ENCODE results near the gene WBP1. TPM values are rescaled to one million over a fixed set of nuclear protein-coding genes. Genes with fewer than 3 reads are reported as not detected.

The WBP1 gene
- total RNA-seq, 1 experiment from 2014 or later: 67.6 TPM

GRCh38 chr2:74481961-74482800, 23.9 kb downstream of the WBP1 start:
- TSS peak; percentile 90 for BruUV-seq (replicated peaks)
- ATAC-seq (peak; percentile 72), DNase-seq (ENCODE audit: low read depth, low spot score) (no peak)
- Histone ChIP-seq H3K9me3 (ENCODE audit: control insufficient read depth, insufficient read depth, low read depth, low read length) (no peaks in the 10 kb centered on the region), H3K36me3 (ENCODE audit: control insufficient read depth, insufficient read depth, low read length) (peaks cover 3% of the 10 kb centered on the region; the same call in 1 of the 2 replicates), H3K4me3 (ENCODE audit: low read depth in 2 of 2, low read length in 2 of 2) (peak overlapping the region; percentile 84 to 99), H3K27me3 (ENCODE audit: control insufficient read depth, insufficient read depth, low read length) (no peaks in the 10 kb centered on the region), H3K27ac (ENCODE audit: low read length) (peak overlapping the region; percentile 99), H3K4me1 (ENCODE audit: control insufficient read depth, insufficient read depth, low read length) (peaks cover 16% of the 10 kb centered on the region)
- intact Hi-C loops (cut with micrococcal nuclease; ENCODE audit: unreplicated experiment) (loop anchor here (2.0 to 5.0 kb wide), 2 partner anchors 49 to 105 kb away; no protein-coding TSS in a partner anchor), in situ Hi-C loops (cut with HindIII; ENCODE audit: low pct_unique_long_range_greater_than_20kb, low sequenced_read_pairs) (no loop called here)
- CTCF ChIA-PET: interaction anchor here (0.6 to 2.3 kb wide), 4 partner anchors 9 to 106 kb away, joined by 5 to 9 read pairs (median 6); partner anchors contain the start of gene MRPL53
- no peak for TF ChIP-seq SIN3A (IDR thresholded peaks at IDR 0.05; ENCODE audit: borderline replicate concordance, insufficient read depth, low read depth, low read length)
- no peak for TF ChIP-seq TCF7L2 (IDR thresholded peaks at IDR 0.05; ENCODE audit: low read depth, low read length)
- TF ChIP-seq REST (IDR thresholded peaks at IDR 0.05; ENCODE audit: insufficient read depth in 1 of 2, low read depth in 2 of 2, low read length in 1 of 2): no peak
- no peak for TF ChIP-seq POLR2AphosphoS5 (IDR thresholded peaks at IDR 0.05; ENCODE audit: low read depth, low read length)
- no peak for TF ChIP-seq CTCF (IDR thresholded peaks at IDR 0.05)
- POLR2A ChIA-PET: no interaction called here

- TSS peak; percentile 99 for BruUV-seq (replicated peaks)
- peak within 1 kb of the TSS; percentile 99 for H3K27ac ChIP-seq (ENCODE audit: low read length)
- H3K36me3 ChIP-seq (ENCODE audit: control insufficient read depth, insufficient read depth, low read length): peaks cover 3% of the 10 kb centered on the region
- H3K4me1 ChIP-seq (ENCODE audit: control insufficient read depth, insufficient read depth, low read length): peaks cover 16% of the 10 kb centered on the region
- intact Hi-C loops (cut with micrococcal nuclease; ENCODE audit: unreplicated experiment) (loop anchor here (2.0 to 5.0 kb wide), 2 partner anchors 48 to 104 kb away; no protein-coding TSS in a partner anchor), in situ Hi-C loops (cut with HindIII; ENCODE audit: low pct_unique_long_range_greater_than_20kb, low sequenced_read_pairs) (no loop called here)
- TF ChIP-seq POLR2AphosphoS5 (IDR thresholded peaks at IDR 0.05; ENCODE audit: low read depth, low read length) (peak; percentile 98), TCF7L2 (IDR thresholded peaks at IDR 0.05; ENCODE audit: low read depth, low read length) (no peak), SIN3A (IDR thresholded peaks at IDR 0.05; ENCODE audit: borderline replicate concordance, insufficient read depth, low read depth, low read length) (peak; percentile 76), REST (IDR thresholded peaks at IDR 0.05; ENCODE audit: insufficient read depth in 1 of 2, low read depth in 2 of 2, low read length in 1 of 2) (no peak), CTCF (IDR thresholded peaks at IDR 0.05) (peak; percentile 96)
- H3K4me3 ChIP-seq (ENCODE audit: low read depth in 2 of 2, low read length in 2 of 2): peak within 1 kb of the TSS; percentile 84 to 99
- no peaks in the 10 kb centered on the region for H3K27me3 ChIP-seq (ENCODE audit: control insufficient read depth, insufficient read depth, low read length)
- no peaks in the 10 kb centered on the region for H3K9me3 ChIP-seq (ENCODE audit: control insufficient read depth, insufficient read depth, low read depth, low read length)
- ChIA-PET CTCF (interaction anchor here (0.6 to 2.3 kb wide), 5 partner anchors 10 to 105 kb away, joined by 3 to 9 read pairs (median 6); partner anchors contain the start of gene MRPL53), POLR2A (interaction anchor here (0.7 kb wide), 1 partner anchor 27 kb away, joined by 6 read pairs; no protein-coding TSS in a partner anchor)
- DNase-seq (ENCODE audit: low read depth, low spot score): peak; percentile 93
- ATAC-seq: peak; percentile 97
Measured at GRCh38 chr2:74482801-74483674, 24.8 kb downstream of the WBP1 start, which contains the start of the genes CCDC142 and TTC31. Gene CCDC142, minus strand, starts transcription at chr2:74482998. Its CDS starts 161 bp downstream, at chr2:74482837. Gene TTC31, plus strand, starts transcription at chr2:74483081. Its CDS starts 15 bp downstream, at chr2:74483096.
